ENCODE results near the gene RAD51B. TPM values are rescaled to one million over a fixed set of nuclear protein-coding genes. Genes with fewer than 3 reads are reported as not detected.

Gene RAD51B
- total and polyA plus RNA-seq, 7 donors, result 2.4 to 24.4 (median 7.1) TPM

DNA sequence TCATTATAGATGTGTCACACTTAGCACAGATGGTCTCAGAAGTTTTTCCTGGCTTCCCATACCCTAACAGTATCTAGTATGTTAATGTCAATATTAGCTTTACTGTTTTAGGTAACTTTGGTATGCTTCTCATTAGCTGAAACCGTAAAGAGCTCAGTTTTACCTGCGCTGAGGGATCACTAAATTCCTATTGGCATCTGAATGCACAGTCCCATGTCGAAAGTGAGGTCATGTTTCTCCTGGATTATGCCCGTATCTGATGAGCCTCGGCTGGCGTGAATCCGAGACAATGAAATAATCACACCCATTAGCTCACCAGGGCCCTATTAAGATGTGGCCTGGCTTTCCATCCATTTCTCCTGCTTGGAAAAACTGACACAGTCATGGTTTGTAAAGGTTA is 555.1 kb downstream of the RAD51B start:
- TF ChIP-seq POLR2A (IDR thresholded peaks at IDR 0.05) (no peak), POLR2AphosphoS5 (IDR thresholded peaks at IDR 0.05) (no peak), EP300 (IDR thresholded peaks at IDR 0.05) (no peak)
- TF ChIP-seq, protein P1, sequence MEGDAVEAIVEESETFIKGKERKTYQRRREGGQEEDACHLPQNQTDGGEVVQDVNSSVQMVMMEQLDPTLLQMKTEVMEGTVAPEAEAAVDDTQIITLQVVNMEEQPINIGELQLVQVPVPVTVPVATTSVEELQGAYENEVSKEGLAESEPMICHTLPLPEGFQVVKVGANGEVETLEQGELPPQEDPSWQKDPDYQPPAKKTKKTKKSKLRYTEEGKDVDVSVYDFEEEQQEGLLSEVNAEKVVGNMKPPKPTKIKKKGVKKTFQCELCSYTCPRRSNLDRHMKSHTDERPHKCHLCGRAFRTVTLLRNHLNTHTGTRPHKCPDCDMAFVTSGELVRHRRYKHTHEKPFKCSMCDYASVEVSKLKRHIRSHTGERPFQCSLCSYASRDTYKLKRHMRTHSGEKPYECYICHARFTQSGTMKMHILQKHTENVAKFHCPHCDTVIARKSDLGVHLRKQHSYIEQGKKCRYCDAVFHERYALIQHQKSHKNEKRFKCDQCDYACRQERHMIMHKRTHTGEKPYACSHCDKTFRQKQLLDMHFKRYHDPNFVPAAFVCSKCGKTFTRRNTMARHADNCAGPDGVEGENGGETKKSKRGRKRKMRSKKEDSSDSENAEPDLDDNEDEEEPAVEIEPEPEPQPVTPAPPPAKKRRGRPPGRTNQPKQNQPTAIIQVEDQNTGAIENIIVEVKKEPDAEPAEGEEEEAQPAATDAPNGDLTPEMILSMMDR (IDR thresholded peaks at IDR 0.05), result no peak
- Histone ChIP-seq H3K36me3 (no peaks in the 10 kb centered on the region), H3K4me1 (peaks cover 0 to 39% (median 23%) of the 10 kb centered on the region in 4 donors), H3K9me3 (no peaks in the 10 kb centered on the region), H3K4me3 (no peak overlapping the region), H3K27ac (peak overlapping the region in 1 of 4 donors; percentile 75), H3K27me3 (no peaks in the 10 kb centered on the region)
- DNase-seq, result no peak
- WGBS, 2 donors, result 87 to 90% methylated on average over 7 of the region's 7 CpGs
- intact Hi-C loops (cut with DNase I), result no loop called here

DNA sequence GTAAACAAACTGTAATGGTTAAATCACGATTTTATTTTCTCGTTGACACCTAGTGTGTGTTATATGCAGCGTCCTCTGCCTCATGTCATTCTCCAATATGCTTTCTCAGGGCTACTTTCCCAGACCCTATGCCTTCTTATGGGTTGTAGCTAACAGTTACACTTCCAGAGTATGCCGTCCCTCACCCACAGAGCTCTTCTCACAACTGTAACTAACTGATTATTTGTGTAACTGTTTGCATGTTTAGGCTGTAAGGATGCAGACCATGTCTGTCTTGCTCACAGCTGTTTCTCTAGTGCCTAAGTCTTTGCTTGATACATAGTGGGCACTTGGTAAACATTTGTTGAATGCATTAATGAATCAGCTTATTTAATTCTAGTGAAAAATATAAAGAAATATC is 555.8 kb downstream of the RAD51B start:
- Histone ChIP-seq H3K27ac (peak overlapping the region in 2 of 4 donors; percentile 75 to 82), H3K36me3 (no peaks in the 10 kb centered on the region), H3K9me3 (no peaks in the 10 kb centered on the region), H3K4me3 (no peak overlapping the region), H3K4me1 (peaks cover 0 to 40% (median 30%) of the 10 kb centered on the region in 4 donors), H3K27me3 (no peaks in the 10 kb centered on the region)
- WGBS, 2 donors, result 84 to 88% methylated on average over 4 of the region's 4 CpGs
- TF ChIP-seq, protein P1 (IDR thresholded peaks at IDR 0.05), result no peak
- TF ChIP-seq POLR2A (IDR thresholded peaks at IDR 0.05), result no peak
- no peak for TF ChIP-seq EP300 (IDR thresholded peaks at IDR 0.05)
- TF ChIP-seq POLR2AphosphoS5 (IDR thresholded peaks at IDR 0.05), result no peak
- intact Hi-C loops (cut with DNase I), result no loop called here
- DNase-seq, result no peak

DNA sequence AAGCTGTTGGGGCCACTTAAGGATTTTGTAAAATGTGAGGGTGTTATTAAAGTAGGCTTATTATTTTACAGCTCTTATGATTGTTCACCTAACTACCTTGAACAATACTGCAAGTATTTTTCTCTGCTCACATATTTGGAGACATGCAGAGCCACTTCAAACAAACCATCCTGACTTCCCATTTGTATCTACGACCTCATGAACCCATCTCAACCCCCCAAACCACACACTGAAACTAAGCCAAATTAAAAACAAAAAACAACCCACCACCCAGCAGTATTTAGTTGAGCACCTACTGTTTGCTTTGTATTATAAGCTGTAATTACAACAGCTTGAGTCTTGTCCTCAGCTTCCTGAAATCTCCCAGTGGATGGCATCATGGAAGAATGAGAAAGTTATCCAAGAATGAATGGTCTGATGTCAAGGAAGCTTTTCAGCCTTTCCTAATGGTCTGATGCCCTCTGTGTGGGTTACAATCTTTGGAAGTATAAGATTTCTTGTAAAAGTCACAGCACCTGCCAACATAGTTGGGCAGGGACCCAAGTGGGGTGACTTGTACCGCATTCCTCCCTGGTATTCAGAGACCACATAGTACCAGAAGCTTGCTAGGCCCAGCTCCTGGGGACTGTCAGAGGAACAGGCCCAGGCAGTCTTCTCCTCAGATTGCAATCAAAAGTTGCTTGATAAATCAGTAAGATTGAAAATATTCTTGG is 556.6 kb downstream of the RAD51B start:
- no peak for DNase-seq
- peak overlapping the region; percentile 63 to 82 (median 70) for H3K27ac ChIP-seq
- WGBS, 2 donors, result 66 to 74% methylated on average over 2 of the region's 2 CpGs
- intact Hi-C loops (cut with DNase I), result no loop called here
- no peak overlapping the region for H3K4me3 ChIP-seq
- TF ChIP-seq EP300 (IDR thresholded peaks at IDR 0.05) (no peak), POLR2A (IDR thresholded peaks at IDR 0.05) (no peak), POLR2AphosphoS5 (IDR thresholded peaks at IDR 0.05) (no peak)
- TF ChIP-seq, protein P1 (IDR thresholded peaks at IDR 0.05), result no peak
- no peaks in the 10 kb centered on the region for H3K9me3 ChIP-seq
- H3K36me3 ChIP-seq, result no peaks in the 10 kb centered on the region
- H3K4me1 ChIP-seq, result peaks cover 0 to 48% (median 35%) of the 10 kb centered on the region in 4 donors
- H3K27me3 ChIP-seq, result no peaks in the 10 kb centered on the region

DNA sequence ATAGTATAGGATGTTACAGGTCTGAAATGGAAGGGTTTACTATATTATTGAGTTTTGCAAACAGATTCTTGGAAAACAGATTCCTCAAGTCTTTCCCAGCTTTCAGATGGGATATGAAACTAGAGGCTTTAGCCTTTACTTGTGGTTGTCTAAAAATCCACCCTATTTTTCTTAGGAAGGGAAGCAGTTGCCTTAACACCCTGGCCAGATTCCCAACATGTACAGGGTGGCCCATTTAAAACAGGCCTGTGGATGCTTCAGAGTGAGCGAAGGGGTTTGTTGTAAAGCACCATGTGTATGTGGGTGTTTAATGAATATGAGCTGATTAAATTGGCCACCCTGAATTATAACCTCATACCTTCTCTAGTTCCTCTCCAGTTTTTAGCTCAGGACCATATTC is 557.4 kb downstream of the RAD51B start:
- Histone ChIP-seq H3K4me1 (peaks cover 0 to 52% (median 35%) of the 10 kb centered on the region in 4 donors), H3K4me3 (no peak overlapping the region), H3K27ac (peak overlapping the region; percentile 63 to 82 (median 70)), H3K9me3 (no peaks in the 10 kb centered on the region), H3K36me3 (no peaks in the 10 kb centered on the region), H3K27me3 (no peaks in the 10 kb centered on the region)
- intact Hi-C loops (cut with DNase I), result no loop called here
- 75 to 89% methylated on average over 1 of the region's 1 CpG for WGBS, 2 donors
- DNase-seq, result no peak
- TF ChIP-seq POLR2A (IDR thresholded peaks at IDR 0.05), result no peak
- no peak for TF ChIP-seq POLR2AphosphoS5 (IDR thresholded peaks at IDR 0.05)
- TF ChIP-seq, protein P1 (IDR thresholded peaks at IDR 0.05), result no peak
- no peak for TF ChIP-seq EP300 (IDR thresholded peaks at IDR 0.05)
